Ectodermal cell (in vitro differentiated cells): Measurements from ENCODE around the gene PPL.

Experiments
- H3K27ac ChIP-seq: 2 replicates; pipeline ENCODE4 v1.7.0; 2013; ENCODE audit warnings: mild to moderate bottlenecking, low read depth, low read length; ENCODE audit not compliant: insufficient read depth, poor library complexity, severe bottlenecking
- H3K27me3 ChIP-seq: 2 replicates; pipeline ENCODE4 v1.7.0; 2013; ENCODE audit warnings: mild to moderate bottlenecking, low read length; ENCODE audit not compliant: insufficient read depth, control insufficient read depth, poor library complexity, severe bottlenecking
- H3K36me3 ChIP-seq: one replicate; pipeline ENCODE4 v1.7.0; 2013; ENCODE audit warnings: low read length; ENCODE audit not compliant: control insufficient read depth, insufficient read depth
- H3K4me1 ChIP-seq: one replicate; pipeline ENCODE4 v1.7.0; 2013; ENCODE audit warnings: low read length; ENCODE audit not compliant: control insufficient read depth, insufficient read depth
- H3K4me3 ChIP-seq: 2 replicates; pipeline ENCODE4 v1.7.0; 2013; ENCODE audit warnings: low read depth, low read length, control low read depth; ENCODE audit not compliant: insufficient read depth
- H3K9me3 ChIP-seq: 2 replicates; pipeline ENCODE4 v1.7.0; 2013; ENCODE audit warnings: mild to moderate bottlenecking, low read length, moderate library complexity; ENCODE audit not compliant: control insufficient read depth
- WGBS, 2 experiments: methylation state at CpG; one replicate each; pipeline ENCODE4 v1.1.7; 2013; ENCODE audit warnings: missing lambda C conversion rate in 2 of 2; 5-methylcytosine and 5-hydroxymethylcytosine counted together

Gene PPL

DNA sequence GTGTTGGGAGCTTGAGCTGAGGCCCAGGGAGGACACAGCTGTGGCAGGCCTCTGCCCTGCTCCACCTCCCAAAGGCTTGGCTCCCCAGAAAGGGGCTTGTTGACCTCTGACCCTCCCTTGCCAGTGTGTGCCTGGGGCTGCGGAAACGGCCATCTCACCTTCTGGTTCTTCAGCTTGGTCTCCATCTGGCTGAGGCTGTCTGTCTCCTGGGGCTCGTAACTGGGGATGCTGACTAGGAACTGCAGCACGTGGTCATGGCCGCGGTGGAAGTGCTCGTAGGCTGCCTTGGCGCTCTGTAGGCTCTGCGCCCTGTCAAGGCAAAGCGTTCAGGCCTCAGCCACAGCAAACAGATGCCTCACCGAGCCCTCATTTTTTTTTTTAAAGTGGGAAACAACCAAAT lies 46.9 kb downstream of the PPL start:
- 87 to 91% methylated on average over 11 of the region's 11 CpGs for WGBS, 2 experiments
- Histone ChIP-seq H3K36me3 (peaks cover 6% of the 10 kb centered on the region), H3K27me3 (no peaks in the 10 kb centered on the region), H3K4me1 (no peaks in the 10 kb centered on the region), H3K4me3 (no peak overlapping the region), H3K9me3 (no peaks in the 10 kb centered on the region), H3K27ac (no peak overlapping the region)

DNA sequence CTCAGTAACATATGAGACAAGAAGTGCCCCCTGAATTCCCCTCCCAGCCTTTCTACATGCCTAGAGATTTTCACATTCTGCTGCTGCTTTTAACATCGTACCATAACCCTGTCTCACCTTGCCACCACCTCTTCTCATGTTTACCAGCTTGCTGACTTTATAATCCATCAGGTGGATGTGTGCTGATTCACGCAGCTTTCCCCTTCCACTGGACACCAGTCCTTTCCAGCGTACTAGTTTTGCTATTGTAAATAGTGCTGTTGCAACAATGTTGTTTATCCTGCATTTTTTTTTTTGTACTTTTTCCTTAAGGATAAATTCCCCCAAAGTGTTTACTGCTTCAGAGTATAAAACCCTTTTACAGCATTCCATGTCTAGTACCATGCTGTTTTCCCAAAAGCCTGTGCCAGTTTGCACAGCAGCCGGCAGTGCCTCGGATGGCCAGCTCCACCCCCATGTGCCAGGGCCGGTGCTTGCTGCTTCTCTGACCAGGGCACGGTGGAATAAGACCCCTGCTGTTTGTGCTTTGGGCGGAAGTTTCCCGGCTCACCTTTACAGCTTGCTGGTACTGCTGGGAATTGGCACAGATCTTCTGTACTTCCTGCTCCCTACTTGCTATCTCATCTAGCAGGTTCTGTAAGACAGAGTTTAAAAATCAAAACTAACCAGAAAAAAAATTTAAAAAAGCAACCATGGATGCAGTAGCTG lies 48.4 kb downstream of the PPL start:
- no peaks in the 10 kb centered on the region for H3K27me3 ChIP-seq
- 90 to 91% methylated on average over 8 to 9 of the region's 9 CpGs for WGBS, 2 experiments
- H3K9me3 ChIP-seq = no peaks in the 10 kb centered on the region
- H3K36me3 ChIP-seq = peaks cover 13% of the 10 kb centered on the region
- no peak overlapping the region for H3K27ac ChIP-seq
- no peak overlapping the region for H3K4me3 ChIP-seq
- no peaks in the 10 kb centered on the region for H3K4me1 ChIP-seq

DNA sequence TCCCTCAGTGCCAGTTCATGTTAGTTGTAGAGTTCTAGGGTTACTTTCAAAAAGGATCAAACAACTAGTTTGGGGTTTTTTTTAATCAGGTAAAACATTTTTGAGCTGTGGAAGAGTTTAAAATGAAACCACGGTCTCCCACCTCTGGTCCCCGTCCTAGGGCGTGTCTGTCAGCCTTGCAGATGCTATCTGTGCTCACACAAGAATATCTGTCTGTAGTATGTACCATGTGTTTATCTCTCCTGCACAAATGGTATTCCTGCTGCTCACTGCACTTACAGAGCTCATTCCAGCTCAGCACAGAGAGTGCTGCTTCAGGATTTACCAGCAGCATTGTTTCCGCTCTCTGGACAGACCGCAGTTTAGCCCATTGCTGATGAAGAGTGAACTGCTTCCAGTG lies 50.8 kb downstream of the PPL start:
- Histone ChIP-seq H3K4me3 (no peak overlapping the region), H3K36me3 (peaks cover 22% of the 10 kb centered on the region), H3K27me3 (no peaks in the 10 kb centered on the region), H3K9me3 (no peaks in the 10 kb centered on the region), H3K4me1 (no peaks in the 10 kb centered on the region), H3K27ac (no peak overlapping the region)
- 93 to 96% methylated on average over 5 of the region's 5 CpGs for WGBS, 2 experiments

DNA sequence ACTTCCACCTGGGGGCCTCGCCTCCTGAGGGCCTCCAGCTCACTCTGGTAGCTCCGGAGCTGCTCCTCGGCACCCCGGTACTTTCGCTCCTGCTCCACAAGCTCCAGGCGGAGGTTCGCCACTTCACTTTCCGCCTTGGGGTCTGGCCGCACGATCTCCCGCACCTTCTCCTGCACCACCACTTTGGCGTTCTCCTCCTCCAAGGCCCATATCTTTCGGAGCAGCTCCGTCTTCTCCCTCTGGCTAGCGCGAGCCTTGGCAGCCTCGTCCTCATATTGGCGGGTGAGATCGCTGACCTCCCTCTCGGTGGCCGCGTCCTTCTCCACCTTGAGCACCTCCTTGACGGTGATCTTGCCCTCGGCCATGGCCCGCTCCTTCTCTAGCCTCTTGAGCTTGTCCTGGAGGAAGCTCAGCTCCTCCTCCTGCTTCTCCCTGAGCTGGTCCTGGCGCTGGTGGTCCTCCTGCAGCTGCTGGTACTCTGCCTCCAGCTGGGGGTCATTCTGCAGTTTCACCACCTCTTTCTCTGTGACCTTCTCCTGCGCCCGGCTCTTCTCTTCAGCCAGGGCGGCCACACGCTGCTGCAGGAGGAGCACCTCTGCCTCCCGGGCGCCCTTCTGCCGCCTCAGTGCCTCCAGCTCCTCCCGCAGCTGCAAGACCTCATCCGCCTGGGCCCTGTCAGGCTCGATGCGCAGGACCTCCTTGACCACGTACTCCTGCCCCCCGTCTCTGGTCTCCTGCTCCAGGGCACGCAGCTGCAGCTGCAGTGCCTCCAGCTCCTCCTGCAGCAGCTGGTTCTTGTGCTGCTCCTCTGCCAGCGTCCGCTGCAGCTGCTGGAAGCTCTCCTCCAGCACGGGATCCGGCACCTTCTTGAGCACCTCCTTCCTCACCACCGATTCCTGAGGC lies 51.7 kb downstream of the PPL start:
- Histone ChIP-seq H3K27ac (no peak overlapping the region), H3K27me3 (no peaks in the 10 kb centered on the region), H3K36me3 (peaks cover 29% of the 10 kb centered on the region), H3K4me3 (no peak overlapping the region), H3K9me3 (no peaks in the 10 kb centered on the region), H3K4me1 (no peaks in the 10 kb centered on the region)
- WGBS, 2 experiments = 95% methylated on average over 45 of the region's 45 CpGs

DNA sequence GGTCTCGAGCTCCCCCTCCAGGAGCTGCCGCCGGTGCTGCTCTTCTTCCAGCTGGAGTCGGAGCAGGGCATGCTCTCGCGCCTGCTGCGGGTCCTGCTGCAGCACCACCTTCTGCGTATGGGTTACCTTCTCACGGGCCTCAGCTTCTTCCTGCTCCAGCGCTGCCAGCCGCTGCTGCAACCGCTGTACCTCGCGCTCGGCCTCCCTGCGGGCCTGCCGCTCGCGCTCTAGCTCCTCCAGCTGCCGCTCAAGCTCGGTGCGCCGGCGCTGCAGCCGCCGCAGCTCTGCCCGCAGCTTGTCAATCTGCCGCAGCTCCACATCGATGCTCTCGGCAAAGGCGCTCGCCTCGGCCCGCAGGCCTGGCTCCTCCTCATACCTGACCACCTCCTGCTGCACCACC lies 52.7 kb downstream of the PPL start:
- Histone ChIP-seq H3K36me3 (peaks cover 35% of the 10 kb centered on the region), H3K4me3 (no peak overlapping the region), H3K27ac (no peak overlapping the region), H3K4me1 (no peaks in the 10 kb centered on the region), H3K27me3 (no peaks in the 10 kb centered on the region), H3K9me3 (no peaks in the 10 kb centered on the region)
- WGBS, 2 experiments = 94% methylated on average over 34 of the region's 34 CpGs

DNA sequence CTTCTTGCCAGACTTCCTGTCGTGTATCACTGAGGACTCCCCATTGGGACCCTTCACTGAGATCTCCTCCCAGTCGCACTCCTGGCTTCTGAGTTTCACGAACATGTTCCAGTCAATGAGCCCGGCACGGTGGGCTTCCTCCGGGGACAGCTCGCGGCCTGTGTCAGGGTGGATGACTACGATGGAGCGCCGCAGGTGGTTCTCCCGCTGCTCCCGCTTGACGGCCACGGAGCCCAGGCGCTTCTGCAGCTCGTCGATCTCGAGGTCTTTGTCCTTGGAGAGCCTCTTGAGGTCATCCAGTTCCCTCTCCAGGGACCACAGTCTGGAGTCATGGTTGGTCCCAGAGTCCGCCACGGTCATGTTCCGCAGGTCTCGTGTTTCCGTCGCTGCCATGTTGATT lies 53.4 kb downstream of the PPL start:
- peaks cover 38% of the 10 kb centered on the region for H3K36me3 ChIP-seq
- no peaks in the 10 kb centered on the region for H3K4me1 ChIP-seq
- 96 to 97% methylated on average over 25 of the region's 25 CpGs for WGBS, 2 experiments

DNA sequence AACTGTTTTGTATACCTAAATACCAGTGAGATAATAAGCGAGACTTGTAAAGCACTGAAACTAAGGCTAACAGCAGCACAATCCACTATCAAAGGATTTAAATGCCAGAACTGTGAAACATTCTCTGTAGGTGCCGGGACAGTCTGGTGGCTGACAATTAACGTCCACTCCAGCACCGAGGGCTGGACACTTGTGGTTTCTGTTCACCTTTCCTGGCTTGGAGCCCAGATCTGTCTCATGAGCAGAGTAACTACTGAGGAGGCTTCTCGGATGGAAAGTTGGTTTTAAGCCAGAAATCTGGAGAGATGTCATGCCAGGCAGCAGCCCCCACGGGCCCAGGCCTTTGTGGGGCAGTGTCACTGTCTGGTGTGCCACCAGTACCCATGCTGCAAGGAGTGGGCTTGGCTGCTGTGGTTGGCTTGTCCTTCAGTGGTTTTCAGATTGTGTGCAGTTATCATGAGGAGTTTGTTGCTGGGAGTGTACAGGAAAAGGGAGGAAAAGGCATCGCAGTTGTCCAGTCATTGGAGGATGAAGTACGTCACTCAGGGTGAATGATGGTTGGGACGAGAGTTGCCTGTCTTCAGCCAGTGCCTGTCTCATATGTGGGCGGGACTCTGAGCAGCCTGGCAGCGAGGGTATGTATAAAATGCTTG lies 54.2 kb downstream of the PPL start:
- H3K27me3 ChIP-seq = no peaks in the 10 kb centered on the region
- peaks cover 45% of the 10 kb centered on the region for H3K36me3 ChIP-seq
- no peak overlapping the region for H3K4me3 ChIP-seq
- H3K4me1 ChIP-seq = no peaks in the 10 kb centered on the region
- H3K9me3 ChIP-seq = no peaks in the 10 kb centered on the region
- H3K27ac ChIP-seq = no peak overlapping the region
- 95 to 96% methylated on average over 11 of the region's 11 CpGs for WGBS, 2 experiments

More for the DNA sequence above, 53.4 kb downstream of the PPL start:
- Histone ChIP-seq H3K4me3 (no peak overlapping the region), H3K27me3 (no peaks in the 10 kb centered on the region), H3K27ac (no peak overlapping the region), H3K9me3 (no peaks in the 10 kb centered on the region)

DNA sequence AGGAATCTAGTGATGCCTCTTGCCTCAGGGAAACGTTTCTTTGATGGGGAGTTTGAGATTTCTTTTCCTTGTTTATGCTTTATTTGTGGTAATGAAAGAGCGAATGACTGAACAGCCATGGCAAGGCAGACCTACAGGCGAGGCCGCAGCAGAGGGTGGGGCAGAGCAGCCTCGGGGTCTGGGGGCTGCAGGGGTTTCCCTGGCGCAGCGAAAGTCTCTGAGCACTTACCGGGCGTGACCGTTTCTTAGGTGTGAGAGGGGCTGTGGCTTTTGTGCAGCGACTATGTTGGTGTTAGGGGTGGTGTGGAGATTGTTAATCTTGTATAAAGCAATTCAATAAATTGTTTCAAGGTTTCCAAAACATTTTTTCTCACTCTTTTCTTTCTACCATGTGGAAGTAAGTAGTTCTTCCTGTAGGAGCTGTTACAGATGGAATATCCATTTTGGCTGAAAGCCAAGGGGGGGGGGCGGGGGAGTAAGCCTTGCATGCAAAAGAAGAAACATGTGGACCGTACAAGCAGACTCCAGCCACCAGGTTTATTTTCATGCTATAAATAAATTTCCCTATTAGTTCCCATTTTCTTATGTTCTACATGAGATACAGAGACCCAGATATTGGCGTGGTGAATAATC lies 54.8 kb downstream of the PPL start:
- Histone ChIP-seq H3K27ac (no peak overlapping the region), H3K36me3 (peaks cover 49% of the 10 kb centered on the region)
- WGBS, 2 experiments = 94 to 96% methylated on average over 13 to 14 of the region's 14 CpGs

DNA sequence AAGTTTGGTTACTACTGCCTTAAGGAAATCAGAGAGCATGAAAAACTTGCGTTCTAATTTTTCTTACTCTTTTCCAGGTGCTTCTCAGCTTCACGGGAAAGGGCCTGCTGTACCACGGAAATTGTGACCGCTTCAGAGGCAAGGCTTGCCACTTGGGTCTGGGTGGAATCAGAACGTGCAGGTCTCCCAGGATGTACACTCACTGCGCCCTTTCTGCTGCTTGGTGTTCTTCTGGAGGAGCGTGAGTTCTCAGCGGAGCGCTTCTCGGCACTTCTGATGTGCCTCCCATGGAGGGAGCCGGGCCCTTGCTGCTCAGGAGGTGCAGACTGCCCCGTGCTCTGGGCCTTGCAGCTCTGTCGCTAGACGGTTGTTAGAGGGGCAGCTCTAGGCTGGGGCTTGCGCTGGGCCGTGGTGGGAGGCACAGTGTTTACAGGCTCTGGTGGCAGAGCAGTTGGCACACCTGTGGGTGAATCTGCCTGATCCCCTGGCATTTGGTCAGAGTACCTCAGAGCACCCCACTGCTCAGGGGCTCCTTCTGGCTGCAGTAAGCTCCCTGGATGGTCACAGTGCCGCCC lies 56.9 kb downstream of the PPL start:
- Histone ChIP-seq H3K4me1 (no peaks in the 10 kb centered on the region), H3K4me3 (no peak overlapping the region), H3K36me3 (peaks cover 53% of the 10 kb centered on the region), H3K9me3 (no peaks in the 10 kb centered on the region), H3K27ac (no peak overlapping the region), H3K27me3 (no peaks in the 10 kb centered on the region)
- WGBS, 2 experiments = 91 to 92% methylated on average over 17 of the region's 17 CpGs

More for the DNA sequence above, 54.8 kb downstream of the PPL start:
- no peak overlapping the region for H3K4me3 ChIP-seq
- no peaks in the 10 kb centered on the region for H3K4me1 ChIP-seq
- no peaks in the 10 kb centered on the region for H3K9me3 ChIP-seq
- no peaks in the 10 kb centered on the region for H3K27me3 ChIP-seq
